GM23338 (cell line): ENCODE data around the gene SCN4A. TPM values are rescaled to one million over a fixed set of nuclear protein-coding genes. Genes with fewer than 3 reads are reported as not detected.

Experiments used
- ATAC-seq: fragments of 200-7000 bp; cut with Tn5 transposase; 3 replicates; pipeline ENCODE4 v1.9.1; 2020
- DNase-seq: peaks from one replicate; pipeline ENCODE4 v3.0.0-alpha.2; 2015; ENCODE audit warnings: low spot score
- H2AFZ ChIP-seq: fragments of 200-600 bp; sonication (generic); 2 replicates; pipeline ENCODE4 v1.8.0; 2016; ENCODE audit warnings: antibody characterized with exemption, mild to moderate bottlenecking, moderate library complexity
- H3F3A ChIP-seq: fragments of 200-600 bp; sonication (generic); replicated peaks from 2 replicates; pipeline ENCODE4 v1.8.0; 2017; ENCODE audit warnings: antibody characterized with exemption, mixed run types, low read depth
- H3K27ac ChIP-seq: fragments of 200-600 bp; sonication (generic); 2 replicates; pipeline ENCODE4 v1.6.1; 2016; ENCODE audit warnings: low read depth
- H3K27me3 ChIP-seq: fragments of 200-600 bp; sonication (generic); 2 replicates; pipeline ENCODE4 v1.8.0; 2016; ENCODE audit warnings: mild to moderate bottlenecking, mixed run types, moderate library complexity; ENCODE audit not compliant: insufficient read depth
- H3K36me3 ChIP-seq: fragments of 200-600 bp; sonication (generic); 2 replicates; pipeline ENCODE4 v1.8.0; 2016; ENCODE audit warnings: mild to moderate bottlenecking; ENCODE audit not compliant: insufficient read depth
- H3K4me1 ChIP-seq: fragments of 200-600 bp; sonication (generic); 2 replicates; pipeline ENCODE4 v1.8.0; 2016; ENCODE audit warnings: mild to moderate bottlenecking, moderate library complexity; ENCODE audit not compliant: insufficient read depth
- H3K4me2 ChIP-seq: fragments of 200-600 bp; sonication (generic); 2 replicates; pipeline ENCODE4 v1.7.1; 2017; ENCODE audit warnings: mixed run types
- H3K4me3 ChIP-seq: fragments of 200-600 bp; sonication (generic); 2 replicates; pipeline ENCODE4 v1.6.1; 2016; ENCODE audit warnings: mixed run types
- H3K79me2 ChIP-seq: fragments of 200-600 bp; sonication (generic); replicated peaks from 2 replicates; pipeline ENCODE4 v1.8.0; 2017; ENCODE audit warnings: mild to moderate bottlenecking; ENCODE audit not compliant: insufficient read depth
- H3K9me2 ChIP-seq: fragments of 200-600 bp; sonication (generic); 2 replicates; pipeline ENCODE4 v1.8.0; 2017; ENCODE audit not compliant: insufficient read depth
- H4K20me1 ChIP-seq: fragments of 200-600 bp; sonication (generic); replicated peaks from 2 replicates; pipeline ENCODE4 v1.8.0; 2017; ENCODE audit warnings: mild to moderate bottlenecking; ENCODE audit not compliant: insufficient read depth
- H3K27ac Mint-ChIP-seq: 2 replicates; pipeline ENCODE4 v1.8.0; 2020; ENCODE audit warnings: inconsistent platforms, mild to moderate bottlenecking, moderate library complexity, mixed read lengths
- H3K27me3 Mint-ChIP-seq: 3 replicates; pipeline ENCODE4 v1.8.0; 2022; ENCODE audit warnings: low read depth, mild to moderate bottlenecking, moderate library complexity, mixed read lengths, inconsistent platforms; ENCODE audit not compliant: insufficient read depth, poor library complexity
- H3K36me3 Mint-ChIP-seq: 3 replicates; pipeline ENCODE4 v1.8.0; 2021; ENCODE audit warnings: low read depth, mild to moderate bottlenecking, inconsistent platforms, moderate library complexity, mixed read lengths
- H3K4me1 Mint-ChIP-seq: 3 replicates; pipeline ENCODE4 v1.8.0; 2020; ENCODE audit warnings: mild to moderate bottlenecking, inconsistent platforms, mixed read lengths
- H3K4me3 Mint-ChIP-seq: 3 replicates; pipeline ENCODE4 v1.8.0; 2021; ENCODE audit warnings: moderate library complexity, mild to moderate bottlenecking, inconsistent platforms, mixed read lengths
- H3K9me3 Mint-ChIP-seq: 3 replicates; pipeline ENCODE4 v1.8.0; 2020; ENCODE audit warnings: moderate library complexity, mild to moderate bottlenecking, inconsistent platforms, mixed read lengths
- CREB1 ChIP-seq: fragments of 250-450 bp; sonication (Bioruptor Pico); IDR thresholded peaks from 2 replicates; pipeline ENCODE4 v1.5.0; 2020; ENCODE audit warnings: low read depth, mild to moderate bottlenecking, moderate library complexity
- CTCF ChIP-seq, 2 experiments: fragments of 200-600 bp in 1 of 2; sonication (generic) in 1 of 2; conservative IDR thresholded peaks; 2 replicates each; pipeline versions ENCODE4 v1.5.1 to v1.6.1; 2016 to 2017; ENCODE audit warnings: antibody characterized with exemption in 2 of 2, low read depth in 2 of 2, mild to moderate bottlenecking in 2 of 2, moderate library complexity in 1 of 2
- ETS1 ChIP-seq: IDR thresholded peaks from 2 replicates; pipeline ENCODE4 v1.6.1; 2016; ENCODE audit warnings: antibody characterized with exemption
- EZH2 ChIP-seq: fragments of 200-600 bp; sonication (generic); IDR thresholded peaks from one replicate; pipeline ENCODE4 v1.8.0; 2017; ENCODE audit warnings: antibody characterized with exemption, mild to moderate bottlenecking, low read depth; ENCODE audit not compliant: unreplicated experiment
- EZH2phosphoT487 ChIP-seq: fragments of 200-600 bp; sonication (generic); IDR thresholded peaks from one replicate; pipeline ENCODE4 v1.8.1; 2018; ENCODE audit warnings: antibody characterized with exemption; ENCODE audit not compliant: unreplicated experiment
- JUNB ChIP-seq: IDR thresholded peaks from one replicate; pipeline ENCODE4 v1.6.1; 2016; ENCODE audit warnings: antibody characterized with exemption; ENCODE audit not compliant: unreplicated experiment
- NANOG ChIP-seq: IDR thresholded peaks from 2 replicates; pipeline ENCODE4 v1.6.1; 2016; ENCODE audit warnings: antibody characterized with exemption, borderline replicate concordance
- POLR2AphosphoS5 ChIP-seq: IDR thresholded peaks from 2 replicates; pipeline ENCODE4 v1.6.1; 2016; ENCODE audit warnings: antibody characterized with exemption, low read depth
- REST ChIP-seq: IDR thresholded peaks from one replicate; pipeline ENCODE4 v1.6.1; 2018; ENCODE audit warnings: antibody characterized with exemption; ENCODE audit not compliant: unreplicated experiment
- STAT1 ChIP-seq: IDR thresholded peaks from one replicate; pipeline ENCODE4 v1.6.1; 2016; ENCODE audit warnings: antibody characterized with exemption; ENCODE audit not compliant: unreplicated experiment
- ZNF114 ChIP-seq: fragments of 250-450 bp; sonication (Bioruptor Pico); IDR thresholded peaks from 2 replicates; pipeline ENCODE4 v1.5.0; 2020; ENCODE audit warnings: mild to moderate bottlenecking, moderate library complexity
- ZNF331 ChIP-seq: fragments of 250-450 bp; sonication (Bioruptor Pico); IDR thresholded peaks from 2 replicates; pipeline ENCODE4 v1.5.0; 2020; ENCODE audit warnings: low read depth, mild to moderate bottlenecking, moderate library complexity
- ZNF462 ChIP-seq: fragments of 250-450 bp; sonication (Bioruptor Pico); IDR thresholded peaks from 2 replicates; pipeline ENCODE4 v1.5.0; 2020; ENCODE audit warnings: mild to moderate bottlenecking, moderate library complexity
- polyA plus RNA-seq: library from polyadenylated mRNA; unstranded; fragments of >200 nt; fragmentation: Nextera tagmentation; extraction: Ambion mirVana; gene quantifications from 2 replicates; pipeline ENCODE4 v1.2.1, GENCODE V29; 2016
- total RNA-seq: library from RNA; depleted of rRNA; stranded (reverse); fragments of >200 nt; shearing (Covaris generic); gene quantifications from 2 replicates; pipeline ENCODE4 v1.2.3, GENCODE V29; 2014

Gene SCN4A
- total and polyA plus RNA-seq, 2 experiments from 2014 or later, result 2.3 to 7.9 TPM

- H3K4me1 ChIP-seq, result no peaks in the 10 kb centered on the region
- H3K27me3 ChIP-seq, result no peaks in the 10 kb centered on the region
- H3K79me2 ChIP-seq, result no peaks in the 10 kb centered on the region
- H3K36me3 ChIP-seq, result no peaks in the 10 kb centered on the region
- no peaks in the 10 kb centered on the region for H3K36me3 Mint-ChIP-seq
- no peak overlapping the region for H3K4me3 Mint-ChIP-seq
- no peaks in the 10 kb centered on the region for H3K9me3 Mint-ChIP-seq
- H3K4me1 Mint-ChIP-seq, result peaks cover 16% of the 10 kb centered on the region
- H3F3A ChIP-seq, result no peaks in the 10 kb centered on the region
- no peaks in the 10 kb centered on the region for H4K20me1 ChIP-seq
- H3K27ac Mint-ChIP-seq, result no peak overlapping the region
- no peak overlapping the region for H3K4me3 ChIP-seq
- H3K4me2 ChIP-seq, result no peak overlapping the region
- H3K9me2 ChIP-seq, result no peaks in the 10 kb centered on the region
- H3K27ac ChIP-seq, result no peak overlapping the region
- ATAC-seq (no peak), DNase-seq (no peak)
- peaks cover 4% of the 10 kb centered on the region for H3K27me3 Mint-ChIP-seq
- no peak overlapping the region for H2AFZ ChIP-seq
- TF ChIP-seq POLR2AphosphoS5, result no peak
- no peak for TF ChIP-seq ZNF462 (CRISPR knock-in tag)
- TF ChIP-seq JUNB, result no peak
- TF ChIP-seq ETS1, result no peak
- no peak for TF ChIP-seq STAT1
- no peak for TF ChIP-seq EZH2phosphoT487
- no peak for TF ChIP-seq CREB1 (CRISPR knock-in tag)
- no peak for TF ChIP-seq ZNF331 (CRISPR knock-in tag)
- no peak for TF ChIP-seq ZNF114 (CRISPR knock-in tag)
- TF ChIP-seq REST, result no peak
- no peak for TF ChIP-seq EZH2
- TF ChIP-seq NANOG, result no peak
- TF ChIP-seq CTCF (conservative IDR thresholded peaks at IDR 0.05; ENCODE audit: low read depth in 2 of 2), result no peak
Measured at GRCh38 chr17:64008346-64008745, 35.6 kb upstream of the SCN4A start.
